RWPE1 (cell line): ENCODE data around the gene PIMREG.

Experiments used
- CTCF ChIA-PET: fragments of 350-600 bp; sonication (Branson Sonifier 250); formaldehyde crosslinking; extraction: SDS; loops from one replicate; lab custom pipeline; 2021; lab: Yijun Ruan, JAX
- POLR2A ChIA-PET: fragments of 400-600 bp; formaldehyde crosslinking; extraction: SDS; loops from one replicate; lab custom pipeline; 2020; ENCODE audit warnings: antibody characterized with exemption; ENCODE audit not compliant: low non-redundant PET; lab: Yijun Ruan, JAX
- DNase-seq: peaks from one replicate; pipeline ENCODE4 v3.0.0; 2012; ENCODE audit warnings: low spot score
- H3K27ac ChIP-seq: fragments of 450-650 bp; 2 replicates; pipeline ENCODE4 v1.5.1; 2017
- CTCF ChIP-seq: fragments of 450-650 bp; conservative IDR thresholded peaks from 2 replicates; pipeline ENCODE4 v1.5.1; 2017; ENCODE audit warnings: low read depth, mild to moderate bottlenecking

Gene PIMREG

GRCh38 chr17:6496640-6497441, 52.6 kb downstream of the PIMREG start:
- no peak for DNase-seq
- TF ChIP-seq CTCF, result no peak
- CTCF ChIA-PET, result interaction anchor here (1.5 kb wide), 1 partner anchor 24 kb away, joined by 3 read pairs; no protein-coding TSS in a partner anchor
- peak overlapping the region; percentile 67 for H3K27ac ChIP-seq
- POLR2A ChIA-PET, result interaction anchor here (1.2 kb wide), 1 partner anchor 120 kb away, joined by 4 read pairs; no protein-coding TSS in a partner anchor

GRCh38 chr17:6497496-6498221, 53.4 kb downstream of the PIMREG start:
- no peak for TF ChIP-seq CTCF
- POLR2A ChIA-PET, result interaction anchor here (1.2 kb wide), 1 partner anchor 119 kb away, joined by 4 read pairs; no protein-coding TSS in a partner anchor
- no peak for DNase-seq
- CTCF ChIA-PET, result interaction anchor here (1.5 kb wide), 1 partner anchor 24 kb away, joined by 3 read pairs; no protein-coding TSS in a partner anchor
- H3K27ac ChIP-seq, result peak overlapping the region; percentile 29

- no peak for DNase-seq
- ChIA-PET CTCF (no interaction called here), POLR2A (no interaction called here)
- peak overlapping the region; percentile 31 for H3K27ac ChIP-seq
- TF ChIP-seq CTCF, result no peak
Observed at GRCh38 chr17:6498356-6498755, 54.1 kb downstream of the PIMREG start.

GRCh38 chr17:6498901-6499540, 54.8 kb downstream of the PIMREG start:
- no peak for DNase-seq
- TF ChIP-seq CTCF, result no peak
- POLR2A ChIA-PET, result no interaction called here
- CTCF ChIA-PET, result no interaction called here
- peak overlapping the region; percentile 31 for H3K27ac ChIP-seq
